Activated T-helper 1 cell treated with anti-CD3 and anti-CD28 coated beads, Interleukin-12 subunit alpha, Interleukin-12 subunit beta, Interleukin-2, Interleukin-4 antibody, amounts not matched to agents 30 ng/mL and 10 ng/mL and 1 ng/mL, durations not matched to agents 14 hours and 24 hours and 36 hours (primary cell): Measurements from ENCODE around the gene BRINP3. TPM values are rescaled to one million over a fixed set of nuclear protein-coding genes. Genes with fewer than 3 reads are reported as not detected.

Experiments
- DNase-seq: peaks from one replicate; pipeline ENCODE4 v3.0.0; 2021; ENCODE audit warnings: low spot score
- H3K27ac Mint-ChIP-seq: one replicate; pipeline ENCODE4 v1.8.0; 2021; ENCODE audit warnings: mild to moderate bottlenecking, mixed read lengths
- H3K27me3 Mint-ChIP-seq: one replicate; pipeline ENCODE4 v1.8.0; 2022; ENCODE audit warnings: mild to moderate bottlenecking, moderate library complexity, mixed read lengths; ENCODE audit not compliant: insufficient read depth
- H3K36me3 Mint-ChIP-seq: one replicate; pipeline ENCODE4 v1.8.0; 2021; ENCODE audit warnings: low read depth, mixed read lengths
- H3K4me1 Mint-ChIP-seq: one replicate; pipeline ENCODE4 v1.8.0; 2021; ENCODE audit warnings: low read depth, mixed read lengths
- H3K4me3 Mint-ChIP-seq: one replicate; pipeline ENCODE4 v1.8.0; 2021; ENCODE audit warnings: mild to moderate bottlenecking, moderate library complexity, mixed read lengths
- H3K9me3 Mint-ChIP-seq: one replicate; pipeline ENCODE4 v1.8.0; 2021; ENCODE audit warnings: mixed read lengths
- intact Hi-C: fragments of 100-400 bp; cut with micrococcal nuclease; formaldehyde crosslinking; loops from one replicate; pipeline ENCODE4 v1.15.1; 2024
- total RNA-seq: library from RNA; stranded (reverse); gene quantifications from 2 replicates; pipeline ENCODE4 v1.2.3, GENCODE V29; 2022

BRINP3 gene
- total RNA-seq, 1 donor from 2014 or later, result not detected

DNA sequence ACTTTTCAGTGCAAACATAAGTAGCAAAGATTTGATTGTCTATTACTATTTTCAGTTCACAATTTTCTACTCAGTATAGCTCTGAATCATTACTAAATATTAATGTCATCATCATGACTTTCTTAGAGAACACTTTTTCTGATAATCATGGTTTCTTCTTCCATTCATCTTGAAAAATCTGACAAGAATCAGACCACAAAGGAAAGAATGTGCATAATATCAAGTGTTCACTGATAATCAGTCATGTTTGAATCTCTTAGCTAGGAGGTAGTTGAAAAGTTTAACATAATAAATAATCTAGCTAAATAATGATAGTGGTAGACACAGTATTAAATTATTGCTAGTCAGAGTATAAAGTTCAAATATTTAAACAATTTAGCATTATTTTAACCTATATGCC, 133.2 kb downstream of the BRINP3 start:
- DNase-seq, result no peak
- no peaks in the 10 kb centered on the region for H3K27me3 Mint-ChIP-seq
- intact Hi-C loops, result no loop called here
- no peak overlapping the region for H3K4me3 Mint-ChIP-seq
- H3K27ac Mint-ChIP-seq, result no peak overlapping the region
- H3K9me3 Mint-ChIP-seq, result no peaks in the 10 kb centered on the region
- H3K4me1 Mint-ChIP-seq, result no peaks in the 10 kb centered on the region
- H3K36me3 Mint-ChIP-seq, result no peaks in the 10 kb centered on the region

DNA sequence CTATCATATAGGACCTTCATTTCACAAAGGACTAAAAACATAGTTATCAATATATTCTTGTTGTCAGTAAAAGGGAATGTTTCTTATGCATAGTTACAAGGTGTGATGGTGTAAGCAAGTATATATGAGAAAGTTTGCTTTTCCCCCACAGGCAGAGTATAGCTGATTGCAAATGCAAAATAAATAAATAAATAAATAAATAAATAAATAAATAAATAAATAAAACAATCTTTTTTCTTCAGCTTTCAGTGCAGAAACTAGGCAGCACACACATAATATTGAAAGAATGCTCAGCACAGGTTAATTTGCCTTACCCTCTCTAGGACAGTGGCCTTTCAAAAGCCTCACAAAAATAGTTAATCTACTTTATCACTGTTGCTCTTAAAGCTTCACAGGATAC, 138.8 kb downstream of the BRINP3 start:
- Mint-ChIP-seq H3K4me3 (no peak overlapping the region), H3K4me1 (no peaks in the 10 kb centered on the region), H3K27ac (no peak overlapping the region), H3K36me3 (no peaks in the 10 kb centered on the region), H3K9me3 (no peaks in the 10 kb centered on the region), H3K27me3 (no peaks in the 10 kb centered on the region)
- intact Hi-C loops, result no loop called here
- no peak for DNase-seq

DNA sequence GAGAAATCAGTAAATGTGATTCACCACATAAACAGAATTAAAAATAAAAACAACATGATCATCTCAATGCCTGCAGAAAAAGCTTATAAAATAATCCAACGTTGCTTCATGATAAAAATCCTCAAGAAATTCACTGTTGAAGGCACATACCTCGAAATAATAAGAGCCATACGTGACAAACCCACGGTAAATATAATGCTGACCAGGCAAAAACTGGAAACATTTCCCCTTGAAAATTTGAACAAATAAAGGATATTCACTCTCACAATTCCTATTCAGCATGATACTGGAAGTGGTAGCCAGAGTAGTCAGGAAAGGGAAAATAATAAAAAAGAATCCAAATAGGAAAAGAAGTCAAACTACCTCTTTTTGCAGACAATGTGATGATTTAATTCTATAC, 148.8 kb downstream of the BRINP3 start:
- Mint-ChIP-seq H3K4me3 (no peak overlapping the region), H3K27me3 (no peaks in the 10 kb centered on the region), H3K36me3 (no peaks in the 10 kb centered on the region), H3K4me1 (no peaks in the 10 kb centered on the region), H3K9me3 (peaks cover 6% of the 10 kb centered on the region), H3K27ac (no peak overlapping the region)
- intact Hi-C loops, result no loop called here
- DNase-seq, result no peak

DNA sequence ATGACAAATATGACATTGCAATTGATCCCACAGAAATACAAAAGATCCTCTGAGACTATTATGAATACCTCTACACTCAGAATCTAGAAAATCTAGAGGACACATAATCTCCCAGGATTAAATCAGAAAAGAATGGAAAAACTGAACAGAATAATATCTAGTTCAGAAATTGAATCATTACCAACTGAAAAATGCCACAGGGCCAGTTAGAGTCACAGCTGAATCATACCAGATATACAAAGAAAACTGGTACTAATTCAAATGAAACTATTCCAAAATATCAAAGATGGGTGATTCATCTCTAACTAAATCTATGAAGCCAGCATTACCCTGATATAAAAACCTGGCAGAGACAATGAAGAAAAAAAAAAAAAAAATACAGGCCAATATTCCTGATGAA, 149.3 kb downstream of the BRINP3 start:
- H3K4me3 Mint-ChIP-seq, result no peak overlapping the region
- H3K4me1 Mint-ChIP-seq, result no peaks in the 10 kb centered on the region
- no peak for DNase-seq
- no peak overlapping the region for H3K27ac Mint-ChIP-seq
- H3K9me3 Mint-ChIP-seq, result peaks cover 6% of the 10 kb centered on the region
- no peaks in the 10 kb centered on the region for H3K36me3 Mint-ChIP-seq
- no peaks in the 10 kb centered on the region for H3K27me3 Mint-ChIP-seq
- intact Hi-C loops, result no loop called here

DNA sequence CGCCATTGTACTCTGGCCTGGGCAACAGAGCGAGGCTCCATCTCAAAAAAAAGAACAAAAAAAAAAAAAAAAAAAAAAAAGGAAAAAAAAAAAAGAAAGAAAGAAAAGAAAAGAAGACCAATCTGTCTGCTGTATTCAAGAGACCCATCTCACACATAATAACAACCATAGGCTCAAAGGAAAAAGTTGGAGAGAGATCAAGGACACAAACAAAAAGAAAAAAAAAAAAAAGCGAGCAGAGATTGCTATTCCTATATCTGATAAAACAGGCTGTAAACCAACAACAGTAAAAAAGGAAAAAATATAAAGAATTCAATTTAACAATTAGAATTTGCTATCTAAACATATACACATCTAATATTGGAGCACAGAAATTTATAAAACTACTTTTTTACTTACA, 150.4 kb downstream of the BRINP3 start:
- intact Hi-C loops, result no loop called here
- Mint-ChIP-seq H3K4me3 (no peak overlapping the region), H3K27ac (no peak overlapping the region), H3K36me3 (no peaks in the 10 kb centered on the region), H3K27me3 (no peaks in the 10 kb centered on the region), H3K9me3 (peaks cover 6% of the 10 kb centered on the region), H3K4me1 (no peaks in the 10 kb centered on the region)
- DNase-seq, result no peak

- Mint-ChIP-seq H3K9me3 (no peaks in the 10 kb centered on the region), H3K4me3 (no peak overlapping the region), H3K27me3 (no peaks in the 10 kb centered on the region), H3K4me1 (no peaks in the 10 kb centered on the region), H3K27ac (no peak overlapping the region), H3K36me3 (no peaks in the 10 kb centered on the region)
- intact Hi-C loops, result no loop called here
- no peak for DNase-seq
Measured at GRCh38 chr1:190323530-190323929, 154.1 kb downstream of the BRINP3 start.

- no peak overlapping the region for H3K4me3 Mint-ChIP-seq
- H3K27me3 Mint-ChIP-seq, result no peaks in the 10 kb centered on the region
- no peak overlapping the region for H3K27ac Mint-ChIP-seq
- H3K36me3 Mint-ChIP-seq, result no peaks in the 10 kb centered on the region
- H3K4me1 Mint-ChIP-seq, result no peaks in the 10 kb centered on the region
- DNase-seq, result no peak
- no peaks in the 10 kb centered on the region for H3K9me3 Mint-ChIP-seq
- intact Hi-C loops, result no loop called here
Measured at GRCh38 chr1:190322274-190322673, 155.4 kb downstream of the BRINP3 start.

- Mint-ChIP-seq H3K27me3 (no peaks in the 10 kb centered on the region), H3K27ac (no peak overlapping the region), H3K4me1 (no peaks in the 10 kb centered on the region), H3K9me3 (no peaks in the 10 kb centered on the region), H3K36me3 (no peaks in the 10 kb centered on the region), H3K4me3 (no peak overlapping the region)
- no peak for DNase-seq
- intact Hi-C loops, result no loop called here
Measured at GRCh38 chr1:190320952-190321351, 156.7 kb downstream of the BRINP3 start.

- Mint-ChIP-seq H3K36me3 (no peaks in the 10 kb centered on the region), H3K27ac (no peak overlapping the region), H3K9me3 (no peaks in the 10 kb centered on the region), H3K27me3 (no peaks in the 10 kb centered on the region), H3K4me3 (no peak overlapping the region), H3K4me1 (no peaks in the 10 kb centered on the region)
- intact Hi-C loops, result no loop called here
- DNase-seq, result no peak
Measured at GRCh38 chr1:190312763-190313162, 164.9 kb downstream of the BRINP3 start.

DNA sequence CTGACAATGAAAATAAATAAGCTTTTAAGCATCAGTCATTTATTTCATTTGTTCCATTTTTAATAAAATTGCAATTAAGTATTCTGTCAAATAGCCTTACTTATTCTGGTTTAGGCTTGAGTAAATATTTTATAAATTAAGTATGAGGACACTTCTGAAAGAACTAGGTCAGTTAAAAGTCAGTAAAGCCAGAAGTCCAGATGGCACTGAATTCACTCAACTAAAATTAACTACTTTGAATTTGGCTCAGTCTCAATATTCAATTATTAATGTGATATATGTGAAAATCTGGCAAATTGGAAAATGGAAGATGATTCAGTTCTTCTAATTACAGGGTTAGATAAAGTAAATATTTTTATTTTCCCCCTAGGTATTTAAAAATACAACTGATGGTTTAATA, 174.2 kb downstream of the BRINP3 start:
- H3K27ac Mint-ChIP-seq, result no peak overlapping the region
- no peaks in the 10 kb centered on the region for H3K27me3 Mint-ChIP-seq
- H3K9me3 Mint-ChIP-seq, result no peaks in the 10 kb centered on the region
- no peaks in the 10 kb centered on the region for H3K4me1 Mint-ChIP-seq
- H3K36me3 Mint-ChIP-seq, result no peaks in the 10 kb centered on the region
- no peak overlapping the region for H3K4me3 Mint-ChIP-seq
- intact Hi-C loops, result no loop called here
- no peak for DNase-seq

DNA sequence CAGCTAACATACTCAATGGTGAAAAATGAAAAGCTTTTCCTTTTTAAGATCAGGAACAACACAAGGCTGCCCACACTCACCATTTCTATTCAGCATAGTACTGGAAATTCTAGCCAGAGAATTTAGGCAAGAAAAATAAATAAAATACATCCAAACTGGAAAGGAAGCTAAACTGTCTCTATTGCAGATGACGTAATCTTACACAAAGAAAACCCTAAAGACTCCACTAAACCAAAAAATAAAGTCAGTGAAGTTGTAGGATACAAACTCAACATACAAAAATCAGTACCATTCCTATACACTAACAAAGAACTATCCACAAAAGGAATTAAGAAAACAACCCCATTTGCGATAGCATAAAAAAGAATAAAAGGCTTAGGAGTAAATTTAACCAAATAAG, 181.2 kb downstream of the BRINP3 start:
- no peaks in the 10 kb centered on the region for H3K4me1 Mint-ChIP-seq
- H3K36me3 Mint-ChIP-seq, result no peaks in the 10 kb centered on the region
- no peaks in the 10 kb centered on the region for H3K27me3 Mint-ChIP-seq
- intact Hi-C loops, result no loop called here
- H3K4me3 Mint-ChIP-seq, result no peak overlapping the region
- DNase-seq, result no peak
- H3K27ac Mint-ChIP-seq, result no peak overlapping the region
- H3K9me3 Mint-ChIP-seq, result peaks cover 4% of the 10 kb centered on the region

GRCh38 chr1:190289897-190290296, 187.8 kb downstream of the BRINP3 start:
- no peaks in the 10 kb centered on the region for H3K4me1 Mint-ChIP-seq
- DNase-seq, result no peak
- H3K27ac Mint-ChIP-seq, result no peak overlapping the region
- no peak overlapping the region for H3K4me3 Mint-ChIP-seq
- H3K27me3 Mint-ChIP-seq, result no peaks in the 10 kb centered on the region
- no peaks in the 10 kb centered on the region for H3K36me3 Mint-ChIP-seq
- peaks cover 4% of the 10 kb centered on the region for H3K9me3 Mint-ChIP-seq
- intact Hi-C loops, result no loop called here

- no peaks in the 10 kb centered on the region for H3K9me3 Mint-ChIP-seq
- intact Hi-C loops, result no loop called here
- no peaks in the 10 kb centered on the region for H3K36me3 Mint-ChIP-seq
- no peak overlapping the region for H3K27ac Mint-ChIP-seq
- no peaks in the 10 kb centered on the region for H3K4me1 Mint-ChIP-seq
- no peaks in the 10 kb centered on the region for H3K27me3 Mint-ChIP-seq
- DNase-seq, result no peak
- no peak overlapping the region for H3K4me3 Mint-ChIP-seq
Measured at GRCh38 chr1:190286111-190286510, 191.6 kb downstream of the BRINP3 start.

DNA sequence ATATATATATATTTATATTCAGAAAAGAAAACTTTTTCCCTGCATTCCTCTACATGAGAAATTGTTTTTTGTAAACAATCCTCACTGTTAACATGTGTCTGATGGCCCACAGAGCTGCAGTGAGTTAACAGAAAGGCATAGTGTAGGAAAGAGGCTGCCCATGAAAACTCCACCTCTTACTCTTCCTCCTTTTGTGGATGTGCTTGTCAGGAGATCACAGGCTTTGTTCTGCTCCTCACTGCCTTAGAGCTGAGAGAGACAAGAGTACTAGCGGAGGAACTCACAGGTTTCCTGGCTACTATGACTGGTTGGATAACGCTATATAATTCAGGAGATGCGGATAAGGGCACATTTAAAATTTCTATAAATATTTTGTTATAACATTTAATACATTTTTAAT, 200.6 kb downstream of the BRINP3 start:
- Mint-ChIP-seq H3K27me3 (no peaks in the 10 kb centered on the region), H3K36me3 (no peaks in the 10 kb centered on the region), H3K4me1 (no peaks in the 10 kb centered on the region), H3K9me3 (no peaks in the 10 kb centered on the region), H3K4me3 (no peak overlapping the region), H3K27ac (no peak overlapping the region)
- intact Hi-C loops, result no loop called here
- no peak for DNase-seq
